SH-SY5Y (cell line): ENCODE data around the gene AGER.

Experiments used
- GATA2 ChIP-seq: IDR thresholded peaks from 2 replicates; pipeline ENCODE4 v1.6.1; 2011; ENCODE audit warnings: mild to moderate bottlenecking, low read depth, low read length
- GATA3 ChIP-seq: IDR thresholded peaks from 2 replicates; pipeline ENCODE4 v1.6.1; 2011; ENCODE audit warnings: low read depth, mild to moderate bottlenecking, low read length, moderate library complexity

GRCh38 chr6:32168807-32169591, 15.1 kb downstream of the AGER start:
- no peak for TF ChIP-seq GATA2
- TF ChIP-seq GATA3, result no peak
